ENCODE measurements around the gene PLPPR5.

The PLPPR5 gene

GRCh38 chr1:98921817-98922216, 82.8 kb downstream of the PLPPR5 start:
- no peaks in the 10 kb centered on the region for H3K9me3 ChIP-seq (ENCODE audit: control insufficient read depth, insufficient read depth, low read depth, low read length)
- no peak overlapping the region for H3K4me3 ChIP-seq (ENCODE audit: low read depth, low read length)
- POLR2A ChIA-PET: no interaction called here
- TF ChIP-seq ZNF398 (tag by site-specific recombination; IDR thresholded peaks at IDR 0.05): no peak
- H3K27ac ChIP-seq (ENCODE audit: extremely low read depth, low read depth, low read length): no peak overlapping the region
- no peaks in the 10 kb centered on the region for H3K36me3 ChIP-seq (ENCODE audit: control insufficient read depth in 2 of 2, insufficient read depth in 1 of 2, low read length in 2 of 2)
- CTCF ChIA-PET: no interaction called here
- no peaks in the 10 kb centered on the region for H3K4me1 ChIP-seq (ENCODE audit: control insufficient read depth, insufficient read depth, low read length)

DNA sequence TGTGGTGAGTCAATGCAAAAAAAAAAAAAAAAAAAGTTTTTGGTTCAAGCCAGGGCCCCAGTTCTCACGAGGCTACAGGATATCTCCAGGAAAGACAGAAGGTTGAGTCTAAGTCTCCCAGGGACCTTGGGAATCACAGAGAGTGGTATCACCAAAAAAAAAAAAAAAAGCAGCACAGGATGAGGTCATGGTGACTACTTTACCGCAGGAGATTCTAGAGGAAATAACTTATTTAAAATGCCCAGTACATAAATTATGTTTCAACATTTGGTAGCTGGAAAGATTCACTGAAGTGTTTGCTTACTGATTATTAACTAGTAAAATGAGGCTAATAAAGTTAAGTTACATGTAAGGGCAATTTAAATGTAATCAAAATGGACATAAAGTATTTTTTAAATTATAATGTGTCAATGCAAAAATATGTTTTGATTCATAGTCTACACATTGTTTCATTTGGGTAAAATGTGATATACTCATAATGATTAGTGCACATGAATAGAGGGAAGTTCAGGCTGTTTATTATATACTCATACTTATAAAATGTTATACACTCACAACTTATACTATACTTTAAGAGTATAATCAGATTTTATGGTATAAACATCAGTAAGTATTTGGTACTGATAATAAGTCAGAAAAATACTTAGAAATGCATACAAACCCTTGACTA, 84.1 kb downstream of the PLPPR5 start:
- Histone ChIP-seq H3K36me3 (ENCODE audit: control insufficient read depth in 2 of 2, insufficient read depth in 1 of 2, low read length in 2 of 2) (no peaks in the 10 kb centered on the region), H3K9me3 (ENCODE audit: control insufficient read depth, insufficient read depth, low read depth, low read length) (no peaks in the 10 kb centered on the region), H3K4me3 (ENCODE audit: low read depth, low read length) (no peak overlapping the region), H3K27ac (ENCODE audit: extremely low read depth, low read depth, low read length) (no peak overlapping the region), H3K4me1 (ENCODE audit: control insufficient read depth, insufficient read depth, low read length) (no peaks in the 10 kb centered on the region)
- TF ChIP-seq, protein P1, sequence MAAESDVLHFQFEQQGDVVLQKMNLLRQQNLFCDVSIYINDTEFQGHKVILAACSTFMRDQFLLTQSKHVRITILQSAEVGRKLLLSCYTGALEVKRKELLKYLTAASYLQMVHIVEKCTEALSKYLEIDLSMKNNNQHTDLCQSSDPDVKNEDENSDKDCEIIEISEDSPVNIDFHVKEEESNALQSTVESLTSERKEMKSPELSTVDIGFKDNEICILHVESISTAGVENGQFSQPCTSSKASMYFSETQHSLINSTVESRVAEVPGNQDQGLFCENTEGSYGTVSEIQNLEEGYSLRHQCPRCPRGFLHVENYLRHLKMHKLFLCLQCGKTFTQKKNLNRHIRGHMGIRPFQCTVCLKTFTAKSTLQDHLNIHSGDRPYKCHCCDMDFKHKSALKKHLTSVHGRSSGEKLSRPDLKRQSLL (tag by site-specific recombination; IDR thresholded peaks at IDR 0.05): no peak
- TF ChIP-seq BCL11A (tag by site-specific recombination; IDR thresholded peaks at IDR 0.05; ENCODE audit: low read depth) (no peak), ZNF221 (tag by site-specific recombination; IDR thresholded peaks at IDR 0.05; ENCODE audit: borderline replicate concordance) (no peak)
- CTCF ChIA-PET: interaction anchor here (1.0 kb wide), 1 partner anchor 13 kb away, joined by 4 read pairs; no protein-coding TSS in a partner anchor
- POLR2A ChIA-PET: no interaction called here

DNA sequence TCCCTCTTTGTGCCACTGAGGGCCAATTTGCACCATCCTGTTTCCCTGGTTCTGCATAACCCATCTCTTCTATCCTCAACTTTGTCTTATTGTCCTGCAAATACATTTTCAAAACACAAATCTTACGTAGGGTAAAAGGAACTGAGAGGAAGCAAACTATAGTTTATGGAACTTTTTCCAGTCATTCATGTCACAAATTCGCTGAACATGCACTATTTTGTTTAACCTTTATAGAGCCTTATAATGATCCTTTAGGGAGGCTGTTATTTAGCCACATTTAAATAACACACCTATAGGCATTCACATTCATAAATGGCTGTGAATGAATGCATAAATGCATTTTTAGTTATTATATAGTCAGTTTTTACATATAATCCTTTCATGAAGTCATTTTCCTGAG, 85.0 kb downstream of the PLPPR5 start:
- H3K36me3 ChIP-seq (ENCODE audit: control insufficient read depth in 2 of 2, insufficient read depth in 1 of 2, low read length in 2 of 2): no peaks in the 10 kb centered on the region
- H3K9me3 ChIP-seq (ENCODE audit: control insufficient read depth, insufficient read depth, low read depth, low read length): no peaks in the 10 kb centered on the region
- CTCF ChIA-PET: interaction anchor here (1.0 kb wide), 1 partner anchor 12 kb away, joined by 4 read pairs; no protein-coding TSS in a partner anchor
- H3K4me1 ChIP-seq (ENCODE audit: control insufficient read depth, insufficient read depth, low read length): no peaks in the 10 kb centered on the region
- no peak for TF ChIP-seq ZSCAN4 (tag by site-specific recombination; IDR thresholded peaks at IDR 0.05)
- TF ChIP-seq ZNF423 (tag by site-specific recombination; IDR thresholded peaks at IDR 0.05): no peak
- TF ChIP-seq GLI2 (tag by site-specific recombination; IDR thresholded peaks at IDR 0.05; ENCODE audit: borderline replicate concordance, low read depth): no peak
- TF ChIP-seq ZNF792 (tag by site-specific recombination; IDR thresholded peaks at IDR 0.05): no peak
- TF ChIP-seq, protein P2, sequence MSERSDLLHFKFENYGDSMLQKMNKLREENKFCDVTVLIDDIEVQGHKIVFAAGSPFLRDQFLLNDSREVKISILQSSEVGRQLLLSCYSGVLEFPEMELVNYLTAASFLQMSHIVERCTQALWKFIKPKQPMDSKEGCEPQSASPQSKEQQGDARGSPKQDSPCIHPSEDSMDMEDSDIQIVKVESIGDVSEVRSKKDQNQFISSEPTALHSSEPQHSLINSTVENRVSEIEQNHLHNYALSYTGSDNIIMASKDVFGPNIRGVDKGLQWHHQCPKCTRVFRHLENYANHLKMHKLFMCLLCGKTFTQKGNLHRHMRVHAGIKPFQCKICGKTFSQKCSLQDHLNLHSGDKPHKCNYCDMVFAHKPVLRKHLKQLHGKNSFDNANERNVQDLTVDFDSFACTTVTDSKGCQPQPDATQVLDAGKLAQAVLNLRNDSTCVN (tag by site-specific recombination; optimal IDR thresholded peaks at IDR 0.05): no peak
- TF ChIP-seq ZNF239 (tag by site-specific recombination; IDR thresholded peaks at IDR 0.05): no peak
- TF ChIP-seq ZNF514 (tag by site-specific recombination; IDR thresholded peaks at IDR 0.05): no peak
- no peak for TF ChIP-seq ZNF10 (tag by site-specific recombination; IDR thresholded peaks at IDR 0.05)
- TF ChIP-seq ZNF292 (tag by site-specific recombination; IDR thresholded peaks at IDR 0.05; ENCODE audit: borderline replicate concordance, low read depth): no peak
- no peak for TF ChIP-seq HOXA7 (CRISPR knock-in tag; IDR thresholded peaks at IDR 0.05; ENCODE audit: borderline replicate concordance)
- no peak for TF ChIP-seq PATZ1 (tag by site-specific recombination; IDR thresholded peaks at IDR 0.05)
- H3K4me3 ChIP-seq (ENCODE audit: low read depth, low read length): no peak overlapping the region
- POLR2A ChIA-PET: no interaction called here
- no peak overlapping the region for H3K27ac ChIP-seq (ENCODE audit: extremely low read depth, low read depth, low read length)

Data from HEK293 (cell line).